ENCODE results near the gene MTCL1.

GRCh38 chr18:8711736-8712135, 6.4 kb downstream of the MTCL1 start:
- no peak for TF ChIP-seq SP1 (IDR thresholded peaks at IDR 0.05)
- no peak for TF ChIP-seq FOXA1 (IDR thresholded peaks at IDR 0.05)
- TF ChIP-seq ARNT (IDR thresholded peaks at IDR 0.05), result no peak
- no peak for TF ChIP-seq PKNOX1 (IDR thresholded peaks at IDR 0.05)
- TF ChIP-seq ELF4 (IDR thresholded peaks at IDR 0.05), result no peak
- no peak for TF ChIP-seq FOXM1 (IDR thresholded peaks at IDR 0.05; ENCODE audit: borderline replicate concordance)
- no peak for TF ChIP-seq FOXK2 (IDR thresholded peaks at IDR 0.05)
- TF ChIP-seq ZNF384 (IDR thresholded peaks at IDR 0.05), result no peak
- TF ChIP-seq LEF1 (IDR thresholded peaks at IDR 0.05; ENCODE audit: borderline replicate concordance), result no peak
- no peak for TF ChIP-seq HDGF (IDR thresholded peaks at IDR 0.05; ENCODE audit: borderline replicate concordance)
- no peak for TF ChIP-seq BHLHE40 (IDR thresholded peaks at IDR 0.05; ENCODE audit: borderline replicate concordance)
- no peak for TF ChIP-seq TARDBP (IDR thresholded peaks at IDR 0.05)
- TF ChIP-seq CTBP1 (IDR thresholded peaks at IDR 0.05; ENCODE audit: borderline replicate concordance), result no peak
